Endothelial cell of umbilical vein (primary cell): ENCODE results near the gene TGFB1. TPM values are rescaled to one million over a fixed set of nuclear protein-coding genes. Genes with fewer than 3 reads are reported as not detected.
A peak's percentile ranks its signal among the peaks of the same experiment; 100 is the strongest.

Experiments
- BruUV-seq: library from RNA; stranded (reverse); fragments of 400-500 nt; replicated peaks from 2 replicates; lab custom pipeline; 2021; lab: Mats Ljungman, UMichigan
- CTCF ChIA-PET: fragments of 300-600, 350-600 bp; sonication (Branson Sonifier 250); formaldehyde crosslinking; loops from one replicate; lab custom pipeline; 2021; ENCODE audit warnings: antibody characterized with exemption, inconsistent platforms; lab: Charles Lee
- POLR2A ChIA-PET: fragments of 300-600, 350-600 bp; sonication (Branson Sonifier 250); formaldehyde crosslinking; loops from one replicate; lab custom pipeline; 2021; ENCODE audit warnings: antibody characterized with exemption, inconsistent platforms; lab: Charles Lee
- DNase-seq: peaks from one replicate; pipeline ENCODE4 v3.0.0-alpha.2; 2011; ENCODE audit warnings: low read depth, low spot score
- FAIRE-seq: peaks from 2 replicates; lab custom pipeline; 2011; peaks lifted over from hg19 to GRCh38; lab: Jason Lieb, UNC
- H2AFZ ChIP-seq: 2 replicates; pipeline ENCODE4 v1.6.0; 2012; ENCODE audit warnings: low read depth, low read length, control low read depth, inconsistent platforms
- H3K27ac ChIP-seq: 2 replicates; pipeline ENCODE4 v1.5.1; 2011; ENCODE audit warnings: low read depth, mild to moderate bottlenecking, control low read depth, low read length, moderate library complexity; ENCODE audit not compliant: insufficient read depth
- H3K27me3 ChIP-seq, 2 experiments: 2 replicates each; pipeline versions ENCODE4 v1.6.0 to v1.6.1; 2011; ENCODE audit warnings: low read length in 2 of 2, mixed read lengths in 1 of 2; ENCODE audit not compliant: control insufficient read depth in 2 of 2, insufficient read depth in 2 of 2
- H3K36me3 ChIP-seq, 2 experiments: 2 replicates in 1 of 2; 3 replicates in 1 of 2; pipeline ENCODE4 v1.5.1; 2011; ENCODE audit warnings: low read length in 2 of 2, mild to moderate bottlenecking in 1 of 2, moderate library complexity in 1 of 2; ENCODE audit not compliant: control insufficient read depth in 2 of 2, insufficient read depth in 2 of 2; ENCODE audit errors: extremely low read depth in 1 of 2
- H3K4me1 ChIP-seq: 3 replicates; pipeline ENCODE4 v1.5.1; 2011; ENCODE audit warnings: mild to moderate bottlenecking, low read length; ENCODE audit not compliant: control insufficient read depth, insufficient read depth; ENCODE audit errors: extremely low read depth
- H3K4me2 ChIP-seq: 2 replicates; pipeline ENCODE4 v1.6.1; 2011; ENCODE audit warnings: low read length, control low read depth, mixed read lengths; ENCODE audit not compliant: insufficient read depth
- H3K4me3 ChIP-seq, 3 experiments: fragments of 200-600 bp in 1 of 3; sonication (generic), shearing (Covaris generic) in 1 of 3; replicated peaks in 1 of 3; 2 replicates each; pipeline ENCODE4 v1.5.1; 2011 to 2016; ENCODE audit warnings: control low read depth in 3 of 3, low read length in 3 of 3, mild to moderate bottlenecking in 2 of 3, inconsistent platforms in 1 of 3, low read depth in 1 of 3, moderate library complexity in 1 of 3; ENCODE audit not compliant: insufficient read depth in 1 of 3
- H3K79me2 ChIP-seq: 2 replicates; pipeline ENCODE4 v1.6.0; 2012; ENCODE audit warnings: low read length, inconsistent platforms; ENCODE audit not compliant: control insufficient read depth, insufficient read depth
- H3K9ac ChIP-seq: replicated peaks from 2 replicates; pipeline ENCODE3; 2011; ENCODE audit warnings: low read length, control low read depth; ENCODE audit not compliant: insufficient read depth; ENCODE audit errors: extremely low read depth
- H3K9me1 ChIP-seq: replicated peaks from 3 replicates; pipeline ENCODE4 v1.6.0; 2011; ENCODE audit warnings: mild to moderate bottlenecking, low read length; ENCODE audit not compliant: control insufficient read depth, insufficient read depth; ENCODE audit errors: extremely low read depth
- H3K9me3 ChIP-seq: replicated peaks from 2 replicates; pipeline ENCODE4 v1.5.1; 2012; ENCODE audit warnings: low read length, inconsistent platforms; ENCODE audit not compliant: control insufficient read depth, insufficient read depth
- H4K20me1 ChIP-seq: replicated peaks from 2 replicates; pipeline ENCODE3; 2011; ENCODE audit warnings: mild to moderate bottlenecking, low read length; ENCODE audit not compliant: control insufficient read depth, insufficient read depth; ENCODE audit errors: extremely low read depth
- CTCF ChIP-seq, 2 donors: IDR thresholded peaks; 1 replicate in 1 of 2; 2 replicates in 1 of 2; pipeline ENCODE4 v1.5.1; 2011; ENCODE audit warnings: low read length in 2 of 2, mild to moderate bottlenecking in 2 of 2, moderate library complexity in 2 of 2, control low read depth in 1 of 2, inconsistent platforms in 1 of 2, low read depth in 1 of 2; ENCODE audit not compliant: insufficient read depth in 1 of 2; ENCODE audit errors: extremely low read depth in 1 of 2
- EZH2 ChIP-seq: IDR thresholded peaks from 2 replicates; pipeline ENCODE4 v1.6.1; 2012; ENCODE audit warnings: borderline replicate concordance, low read depth, mild to moderate bottlenecking, moderate library complexity, low read length, inconsistent platforms; ENCODE audit not compliant: severe bottlenecking
- FOS ChIP-seq: IDR thresholded peaks from 2 replicates; pipeline ENCODE4 v1.6.1; 2011; ENCODE audit warnings: mild to moderate bottlenecking, low read length, moderate library complexity, borderline replicate concordance; ENCODE audit not compliant: insufficient read depth
- GATA2 ChIP-seq: IDR thresholded peaks from 2 replicates; pipeline ENCODE4 v1.7.0; 2011; ENCODE audit warnings: low read depth, mild to moderate bottlenecking, moderate library complexity, mixed read lengths, low read length; ENCODE audit not compliant: insufficient read length, insufficient read depth
- JUN ChIP-seq: IDR thresholded peaks from 2 replicates; pipeline ENCODE4 v1.6.1; 2011; ENCODE audit warnings: borderline replicate concordance, low read depth; ENCODE audit not compliant: insufficient read length, insufficient read depth
- MAX ChIP-seq: IDR thresholded peaks from 2 replicates; pipeline ENCODE4 v1.6.1; 2011; ENCODE audit not compliant: insufficient read depth, insufficient read length
- MYC ChIP-seq: IDR thresholded peaks from one replicate; pipeline ENCODE4 v1.6.1; 2011; ENCODE audit warnings: mild to moderate bottlenecking, low read depth, low read length
- POLR2A ChIP-seq: IDR thresholded peaks from 2 replicates; pipeline ENCODE4 v1.6.1; 2012; ENCODE audit warnings: low read depth, mild to moderate bottlenecking, control low read depth, low read length
- POLR2AphosphoS5 ChIP-seq: IDR thresholded peaks from 2 replicates; pipeline ENCODE4 v1.6.1; 2012; ENCODE audit warnings: low read depth, mild to moderate bottlenecking, control low read depth, low read length, moderate library complexity; ENCODE audit not compliant: insufficient read depth
- dilution Hi-C: fragments of 300-500 bp; cut with MboI; formaldehyde crosslinking; loops from one replicate; pipeline ENCODE4 v1.15.0; 2019; ENCODE audit warnings: low sequenced_read_pairs; ENCODE audit not compliant: extremely low pct_ligation_motif_present
- intact Hi-C: fragments of 100-400 bp; cut with micrococcal nuclease; formaldehyde crosslinking; loops from one replicate; pipeline ENCODE4 v1.10.0; 2022
- polyA plus RNA-seq, 4 experiments: library from polyadenylated mRNA; depleted of rRNA in 3 of 4; stranded (reverse) in 3 of 4; unstranded in 1 of 4; fragments of >200 nt; gene quantifications; 2 replicates each; pipeline versions ENCODE4 v1.2.1 to v1.2.3, GENCODE V29; 2011 to 2012; ENCODE audit warnings: missing spikeins in 1 of 4
- total RNA-seq: library from RNA; stranded (reverse); gene quantifications from 2 replicates; pipeline ENCODE4 v1.2.3, GENCODE V29; 2021

TGFB1 gene
- total and polyA plus RNA-seq, 2 donors (not counting 3 experiments of a cell fraction or from before 2014, with no cell fraction given) = 64.4 to 250 TPM

DNA sequence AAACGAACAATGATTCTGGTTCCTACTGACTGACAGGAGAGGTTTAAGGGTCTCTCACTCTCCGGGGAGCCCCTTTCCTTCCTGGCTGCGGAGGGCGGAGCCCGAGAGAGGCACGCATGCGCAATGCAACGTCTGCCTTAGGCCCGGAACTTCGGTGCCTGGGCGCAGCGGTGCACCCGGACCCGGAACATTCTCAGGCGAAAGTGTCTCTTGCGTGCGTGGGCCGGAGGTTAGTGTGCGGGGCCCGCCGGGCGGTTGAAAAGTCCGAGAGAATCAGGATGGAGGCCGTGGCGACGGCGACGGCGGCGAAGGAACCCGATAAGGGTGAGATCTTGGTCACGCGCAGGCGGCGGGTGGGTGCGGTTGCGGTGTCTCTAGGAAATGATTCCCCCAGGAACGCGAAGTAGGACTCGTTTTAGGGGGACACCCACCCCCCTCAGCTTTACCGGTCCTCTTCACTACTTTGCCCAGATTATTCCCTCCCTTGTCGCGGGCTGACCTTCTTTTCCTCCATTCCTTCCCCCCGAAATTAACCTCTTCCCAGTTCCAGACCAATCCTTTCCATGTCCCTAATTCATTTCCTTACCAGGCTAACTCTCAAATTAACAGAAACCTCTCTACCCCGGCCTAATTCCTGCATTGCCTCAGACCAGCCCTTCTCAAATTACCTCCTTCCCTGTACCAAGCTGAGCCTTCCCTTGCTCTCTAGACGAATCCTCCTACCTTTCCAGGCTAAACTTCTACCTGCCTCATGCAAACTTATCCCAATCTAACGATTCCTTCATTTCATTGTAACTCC, 43.5 kb downstream of the TGFB1 start, which contains the start of gene CCDC97:
CCDC97 (plus strand) TSS at position 140 of the 799 bp plus-strand sequence; CDS start at position 279, 139 bp downstream.
- DNase-seq (peak; percentile 91), FAIRE-seq (peak; percentile 95)
- no peaks in the 10 kb centered on the region for H4K20me1 ChIP-seq
- H3K9ac ChIP-seq = peak within 1 kb of the TSS; percentile 83
- peaks cover 42% of the 10 kb centered on the region for H3K4me1 ChIP-seq
- peak within 1 kb of the TSS; percentile 57 for H3K27ac ChIP-seq
- no peaks in the 10 kb centered on the region for H3K9me3 ChIP-seq
- H3K9me1 ChIP-seq = no peaks in the 10 kb centered on the region
- peaks cover 37% of the 10 kb centered on the region for H3K79me2 ChIP-seq
- intact Hi-C loops (loop anchor here (1.0 kb wide), 1 partner anchor 42 kb away; no protein-coding TSS in a partner anchor), dilution Hi-C loops (no loop called here)
- peak within 1 kb of the TSS; percentile 51 for H2AFZ ChIP-seq
- peak within 1 kb of the TSS; percentile 95 for H3K4me2 ChIP-seq
- ChIA-PET POLR2A (interaction anchor here (0.7 kb wide), 1 partner anchor 12 kb away, joined by 7 read pairs; no protein-coding TSS in a partner anchor), CTCF (interaction anchor here (1.2 to 4.1 kb wide), 5 partner anchors 12 to 121 kb away, joined by 4 to 20 read pairs (median 5); no protein-coding TSS in a partner anchor)
- TF ChIP-seq CTCF (IDR thresholded peaks at IDR 0.05; ENCODE audit: extremely low read depth in 1 of 2, insufficient read depth in 1 of 2, low read depth in 1 of 2, low read length in 2 of 2) (no peak), POLR2A (peak; percentile 98), JUN (no peak), EZH2 (no peak), FOS (no peak), MAX (peak; percentile 13), POLR2AphosphoS5 (peak; percentile 96), GATA2 (no peak), MYC (peak; percentile 57)
- BruUV-seq = no TSS peak
- H3K4me3 ChIP-seq = peak within 1 kb of the TSS; percentile 71 to 97 (median 81)
- H3K36me3 ChIP-seq = peaks cover 16 to 22% of the 10 kb centered on the region in 2 experiments
- no peaks in the 10 kb centered on the region for H3K27me3 ChIP-seq
